HEK293 (cell line): ENCODE data around the gene SNX13.

Source experiments
- EGR2 ChIP-seq: fragments of 450-650 bp; formaldehyde crosslinking; IDR thresholded peaks from 2 replicates; pipeline ENCODE4 v1.5.1; 2016; ENCODE audit warnings: low read depth, missing biosample characterization, missing genetic modification characterization
- OSR2 ChIP-seq: fragments of 450-650 bp; formaldehyde crosslinking; IDR thresholded peaks from 2 replicates; pipeline ENCODE4 v1.5.1; 2016; ENCODE audit warnings: missing biosample characterization, missing genetic modification characterization
- OVOL3 ChIP-seq: fragments of 450-650 bp; formaldehyde crosslinking; IDR thresholded peaks from 2 replicates; pipeline ENCODE4 v1.5.1; 2016; ENCODE audit warnings: missing biosample characterization, missing genetic modification characterization
- ZFP41 ChIP-seq: fragments of 450-650 bp; formaldehyde crosslinking; IDR thresholded peaks from 2 replicates; pipeline ENCODE4 v1.5.1; 2016; ENCODE audit warnings: missing biosample characterization, missing genetic modification characterization, borderline replicate concordance
- ZIC2 ChIP-seq: fragments of 450-650 bp; formaldehyde crosslinking; IDR thresholded peaks from 2 replicates; pipeline ENCODE4 v1.5.1; 2016; ENCODE audit warnings: missing biosample characterization, missing genetic modification characterization
- ZNF138 ChIP-seq: fragments of 450-650 bp; formaldehyde crosslinking; IDR thresholded peaks from 2 replicates; pipeline ENCODE4 v1.5.1; 2016; ENCODE audit warnings: missing biosample characterization, missing genetic modification characterization, borderline replicate concordance
- ZNF157 ChIP-seq: fragments of 450-650 bp; formaldehyde crosslinking; IDR thresholded peaks from 2 replicates; pipeline ENCODE4 v1.5.1; 2016; ENCODE audit warnings: missing biosample characterization, missing genetic modification characterization
- ZNF37A ChIP-seq: fragments of 450-650 bp; IDR thresholded peaks from 2 replicates; pipeline ENCODE4 v1.5.1; 2018; ENCODE audit warnings: missing biosample characterization, missing genetic modification characterization
- ZNF558 ChIP-seq: fragments of 450-650 bp; formaldehyde crosslinking; IDR thresholded peaks from 2 replicates; pipeline ENCODE4 v1.5.1; 2016; ENCODE audit warnings: missing biosample characterization, missing genetic modification characterization
- ZNF777 ChIP-seq: fragments of 450-650 bp; formaldehyde crosslinking; IDR thresholded peaks from 2 replicates; pipeline ENCODE4 v1.5.1; 2017; ENCODE audit warnings: missing biosample characterization, missing genetic modification characterization, borderline replicate concordance
- ZSCAN16 ChIP-seq: fragments of 450-650 bp; formaldehyde crosslinking; IDR thresholded peaks from 2 replicates; pipeline ENCODE4 v1.5.1; 2016; ENCODE audit warnings: missing biosample characterization, missing genetic modification characterization
- TF ChIP-seq, protein P1 (sequence below): fragments of 450-650 bp; formaldehyde crosslinking; IDR thresholded peaks from 2 replicates; pipeline ENCODE4 v1.5.1; 2016; ENCODE audit warnings: missing biosample characterization, missing genetic modification characterization

DNA sequence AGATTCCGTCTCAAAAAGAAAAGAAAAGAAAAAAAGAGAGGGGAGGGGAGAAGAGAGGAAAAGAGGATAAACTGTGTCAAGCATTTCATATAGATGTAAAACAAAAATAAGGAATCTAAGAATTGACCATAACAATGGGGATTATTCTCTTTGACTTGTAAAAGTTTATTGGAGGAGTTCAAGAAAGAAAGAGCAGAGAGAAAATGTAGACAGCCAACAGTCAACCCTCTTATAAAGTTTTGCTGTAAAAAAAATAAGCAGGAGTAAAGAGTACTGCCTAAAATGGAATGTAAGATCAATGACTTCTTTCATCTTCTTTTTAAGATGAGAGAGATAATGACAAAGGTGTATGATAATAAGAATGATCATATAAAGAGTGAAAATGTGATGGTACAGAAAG, 87.9 kb downstream of the SNX13 start:
- TF ChIP-seq, protein P1, sequence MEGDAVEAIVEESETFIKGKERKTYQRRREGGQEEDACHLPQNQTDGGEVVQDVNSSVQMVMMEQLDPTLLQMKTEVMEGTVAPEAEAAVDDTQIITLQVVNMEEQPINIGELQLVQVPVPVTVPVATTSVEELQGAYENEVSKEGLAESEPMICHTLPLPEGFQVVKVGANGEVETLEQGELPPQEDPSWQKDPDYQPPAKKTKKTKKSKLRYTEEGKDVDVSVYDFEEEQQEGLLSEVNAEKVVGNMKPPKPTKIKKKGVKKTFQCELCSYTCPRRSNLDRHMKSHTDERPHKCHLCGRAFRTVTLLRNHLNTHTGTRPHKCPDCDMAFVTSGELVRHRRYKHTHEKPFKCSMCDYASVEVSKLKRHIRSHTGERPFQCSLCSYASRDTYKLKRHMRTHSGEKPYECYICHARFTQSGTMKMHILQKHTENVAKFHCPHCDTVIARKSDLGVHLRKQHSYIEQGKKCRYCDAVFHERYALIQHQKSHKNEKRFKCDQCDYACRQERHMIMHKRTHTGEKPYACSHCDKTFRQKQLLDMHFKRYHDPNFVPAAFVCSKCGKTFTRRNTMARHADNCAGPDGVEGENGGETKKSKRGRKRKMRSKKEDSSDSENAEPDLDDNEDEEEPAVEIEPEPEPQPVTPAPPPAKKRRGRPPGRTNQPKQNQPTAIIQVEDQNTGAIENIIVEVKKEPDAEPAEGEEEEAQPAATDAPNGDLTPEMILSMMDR (tag by site-specific recombination): no peak
- TF ChIP-seq ZIC2 (tag by site-specific recombination): no peak
- no peak for TF ChIP-seq OSR2 (tag by site-specific recombination)
- no peak for TF ChIP-seq ZNF138 (tag by site-specific recombination)
- TF ChIP-seq OVOL3 (tag by site-specific recombination): no peak
- no peak for TF ChIP-seq ZNF37A (tag by site-specific recombination)
- no peak for TF ChIP-seq ZNF157 (tag by site-specific recombination)
- TF ChIP-seq EGR2 (tag by site-specific recombination): no peak
- no peak for TF ChIP-seq ZNF558 (tag by site-specific recombination)
- no peak for TF ChIP-seq ZSCAN16 (tag by site-specific recombination)
- TF ChIP-seq ZNF777 (tag by site-specific recombination): no peak
- no peak for TF ChIP-seq ZFP41
